KG1 (cell line): ENCODE measurements around the gene SRPK2.
"Not testable (repeated sequence)": the region's sequence is repeated elsewhere in the genome, so short reads cannot be mapped to it uniquely, and the experiment has no call there.

ENCODE experiments used
- DNase-seq: peaks from one replicate; lab custom pipeline; 2025; lab: John Stamatoyannopoulos, UW

The SRPK2 gene

DNA sequence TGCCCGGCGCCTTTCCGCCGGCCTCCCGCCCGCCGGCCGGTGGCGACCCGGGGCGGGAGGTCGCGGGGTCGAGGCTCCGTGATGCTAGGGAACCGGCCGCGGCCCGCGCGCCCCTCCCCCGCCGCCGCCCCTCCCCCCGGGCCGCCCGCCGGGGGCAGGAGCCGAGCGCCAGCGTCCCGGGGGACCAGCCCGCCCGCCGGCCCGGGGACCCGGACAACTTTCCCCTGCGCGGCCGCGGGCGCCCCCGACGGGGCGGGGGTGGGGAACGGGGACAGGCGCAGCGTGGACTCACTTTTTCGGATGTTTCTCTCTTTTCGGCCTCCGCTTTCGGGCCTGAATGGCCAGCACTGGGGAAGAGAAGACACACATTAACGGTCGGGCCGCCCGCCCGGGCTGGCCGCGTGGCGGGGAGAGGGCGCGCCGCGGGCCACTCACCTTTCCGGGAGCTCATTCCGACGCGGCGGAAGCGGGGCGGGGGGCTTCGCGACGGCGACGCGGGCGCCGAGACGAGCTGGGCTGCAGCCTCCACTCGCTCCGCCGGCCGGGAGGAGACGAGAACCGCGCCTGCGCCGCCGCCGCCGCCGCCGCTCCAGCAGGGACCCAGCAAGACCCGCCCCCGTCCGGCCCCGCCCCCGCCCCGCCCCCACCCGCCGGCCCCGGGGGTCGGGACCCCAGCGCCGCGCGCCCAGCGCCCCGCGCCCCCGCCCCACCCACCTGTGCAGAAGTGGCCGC, at the start of gene SRPK2:
SRPK2 (minus strand) TSS at position 566 of the 732 bp plus-strand sequence.
- no peak for DNase-seq

DNA sequence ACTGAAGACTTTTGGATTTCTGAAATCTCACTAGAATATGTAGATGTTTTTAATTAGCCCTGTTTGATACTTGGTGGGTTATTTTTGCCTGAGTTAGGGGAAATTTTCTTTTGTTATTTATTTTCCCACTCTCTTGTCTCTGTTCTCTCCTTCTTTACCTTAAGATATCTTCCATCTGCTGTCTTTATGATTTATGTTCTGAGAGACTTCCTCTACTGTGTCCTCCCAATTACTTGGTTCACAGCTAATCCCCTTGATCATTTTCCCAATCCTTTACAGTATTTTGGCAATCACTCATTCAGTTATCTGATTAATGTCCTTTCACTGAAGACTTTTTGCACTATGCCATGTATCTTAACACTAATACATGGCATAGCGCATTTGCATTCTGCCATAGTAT, 49.5 kb upstream of the SRPK2 start:
- no peak for DNase-seq

DNA sequence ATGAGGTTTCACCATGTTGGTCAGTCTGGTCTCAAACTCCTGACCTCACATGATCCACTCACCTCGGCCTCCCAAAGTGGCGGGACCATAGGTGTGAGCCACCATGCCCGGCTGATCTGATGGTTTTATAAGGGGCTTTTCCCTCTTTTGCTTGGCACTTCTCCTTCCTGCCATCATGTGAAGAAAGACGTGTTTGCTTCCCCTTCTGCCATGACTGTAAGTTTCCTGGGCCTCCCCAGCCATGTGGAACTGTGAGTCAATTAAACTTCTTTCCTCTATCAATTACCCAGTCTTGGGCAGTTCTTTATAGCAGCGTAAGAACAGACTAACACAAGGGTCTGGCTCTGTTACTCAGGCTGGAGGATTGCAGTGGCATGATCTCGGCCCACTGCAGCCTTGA, 48.6 kb upstream of the SRPK2 start:
- DNase-seq = not testable (repeated sequence)

DNA sequence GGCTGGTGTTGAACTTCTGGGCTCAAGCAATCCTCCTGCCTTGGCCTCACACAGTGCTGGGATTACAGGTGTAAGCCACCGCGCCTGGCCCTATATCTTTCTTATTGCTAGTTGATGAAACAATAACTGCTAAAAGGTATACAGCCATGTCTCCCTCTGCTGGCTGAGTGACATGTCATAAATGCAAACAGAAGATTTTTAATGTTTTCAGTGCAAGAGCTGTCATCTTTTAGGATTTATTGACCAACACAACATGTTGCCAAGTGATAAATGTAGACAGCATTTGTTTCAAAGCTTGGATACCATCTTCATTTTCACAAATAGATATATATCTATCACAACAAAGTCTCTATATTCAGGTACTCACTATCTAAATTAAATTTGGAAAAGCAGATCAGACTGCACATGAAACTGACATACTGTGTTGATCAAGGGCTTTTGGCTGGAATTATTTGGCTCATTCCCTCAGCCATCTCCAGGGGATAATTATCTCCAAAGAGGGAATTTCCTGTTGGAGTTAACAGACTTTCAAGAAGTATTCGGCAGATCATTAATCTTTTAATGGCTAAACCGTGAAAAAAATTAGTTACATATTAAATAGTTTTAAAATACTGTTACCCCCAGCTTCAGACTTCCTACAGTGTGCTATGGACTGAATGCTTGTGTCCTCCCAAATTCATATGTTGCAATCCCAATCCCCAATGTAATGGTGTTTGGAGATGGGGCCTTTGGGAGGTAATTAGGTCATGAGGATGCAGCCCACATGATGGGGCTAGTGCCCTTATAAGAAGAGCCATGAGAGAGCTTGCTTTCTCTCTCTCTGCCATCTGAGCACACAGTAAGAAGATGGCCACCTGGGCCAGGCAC, 41.3 kb upstream of the SRPK2 start:
- peak; percentile 6 for DNase-seq

DNA sequence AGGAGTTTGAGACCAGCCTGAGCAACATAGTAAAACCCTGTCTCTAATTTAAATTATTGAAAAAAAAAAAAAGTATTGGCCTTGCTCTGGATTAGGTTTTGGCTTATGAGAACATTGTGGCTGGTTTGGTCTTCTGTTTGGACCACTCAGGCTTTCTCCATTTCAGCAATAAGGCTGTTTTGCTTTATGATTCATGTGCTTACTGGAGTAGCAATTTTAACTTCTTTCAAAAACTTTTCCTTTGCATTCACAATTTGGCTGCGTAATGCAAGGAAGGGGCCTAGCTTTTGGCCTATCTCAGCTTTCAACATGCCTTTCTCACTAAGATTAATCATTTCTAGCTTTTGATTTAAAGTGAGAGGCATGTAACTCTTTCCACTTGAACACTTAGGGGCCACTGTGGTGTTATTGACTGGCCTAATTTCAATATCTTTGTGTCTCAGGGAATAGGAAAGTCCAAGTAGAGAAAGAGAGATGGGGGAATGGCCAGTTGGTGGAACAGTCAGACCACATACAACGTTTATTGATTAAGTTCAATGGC, 38.0 kb upstream of the SRPK2 start:
- DNase-seq = no peak

GRCh38 chr7:105423987-105424386, 35.3 kb upstream of the SRPK2 start:
- DNase-seq = no peak

DNA sequence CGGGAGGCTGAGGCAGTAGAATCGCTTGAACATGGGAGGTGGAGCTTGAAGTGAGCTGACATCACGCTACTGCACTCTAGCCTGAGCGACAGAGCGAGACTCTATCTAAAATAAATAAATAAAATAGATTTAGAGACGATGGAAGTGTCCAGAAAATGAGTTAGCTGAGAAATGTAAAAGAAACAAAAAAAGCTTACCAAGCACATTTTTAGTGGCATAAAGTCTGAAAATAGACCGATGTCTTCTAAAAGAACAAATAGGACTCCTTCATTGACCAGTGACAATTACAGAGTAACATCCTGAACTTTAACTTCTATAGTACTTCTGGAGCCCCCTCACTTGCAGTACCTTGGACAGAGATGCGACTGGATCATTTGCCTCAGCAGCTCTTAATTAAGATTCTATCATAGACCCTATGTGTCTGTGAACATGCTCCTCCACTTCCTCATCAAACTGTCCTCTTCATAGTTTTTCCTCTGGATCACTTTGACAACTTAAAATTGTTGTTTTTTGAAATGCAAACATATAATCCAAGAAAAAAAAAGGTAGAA, 25.2 kb upstream of the SRPK2 start:
- DNase-seq = no peak

DNA sequence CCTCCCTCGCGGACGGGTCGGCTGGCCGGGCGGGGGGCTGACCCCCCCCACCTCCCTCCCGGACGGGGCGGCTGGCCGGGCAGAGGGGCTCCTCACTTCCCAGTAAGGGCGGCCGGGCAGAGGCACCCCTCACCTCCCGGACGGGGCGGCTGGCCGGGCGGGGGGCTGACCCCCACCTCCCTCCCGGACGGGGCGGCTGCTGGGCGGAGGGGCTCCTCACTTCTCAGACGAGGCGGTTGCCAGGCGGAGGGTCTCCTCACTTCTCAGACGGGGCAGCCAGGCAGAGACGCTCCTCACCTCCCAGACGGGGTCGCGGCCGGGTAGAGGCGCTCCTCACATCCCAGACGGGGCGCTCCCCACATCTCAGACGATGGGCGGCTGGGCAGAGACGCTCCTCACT, 22.1 kb upstream of the SRPK2 start:
- DNase-seq = not testable (repeated sequence)

GRCh38 chr7:105409775-105410174, 21.1 kb upstream of the SRPK2 start:
- not testable (repeated sequence) for DNase-seq

DNA sequence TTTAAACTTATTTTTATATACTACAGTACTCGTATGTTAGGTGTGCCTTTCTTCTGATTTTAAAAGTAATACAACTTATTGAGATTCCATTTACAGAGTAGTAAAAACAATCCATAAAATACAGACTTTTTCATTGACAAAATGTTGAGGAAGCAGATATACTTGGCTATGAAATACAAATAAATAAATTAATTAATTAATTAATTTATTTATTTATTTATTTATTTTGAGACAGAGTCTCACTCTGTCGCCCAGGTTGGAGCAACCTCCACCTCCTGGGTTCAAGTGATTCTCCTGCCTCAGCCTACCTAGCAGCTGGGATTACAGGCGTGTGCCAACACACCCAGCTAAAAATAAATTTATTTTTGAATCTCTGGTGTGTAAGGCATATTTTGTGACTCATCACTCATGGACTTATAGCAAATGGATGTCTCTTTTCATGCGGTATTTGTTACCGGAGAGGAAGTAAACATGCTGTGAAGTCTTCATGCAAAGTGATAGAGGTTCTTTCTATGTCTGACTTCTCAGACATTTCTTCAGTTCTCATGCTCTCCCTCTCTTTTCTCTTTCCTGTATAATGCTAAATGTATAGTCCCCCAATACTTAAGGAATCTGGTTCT, 20.2 kb upstream of the SRPK2 start:
- no peak for DNase-seq

- no peak for DNase-seq
These were observed 14.4 kb upstream of the SRPK2 start for GRCh38 chr7:105403128-105403527.

DNA sequence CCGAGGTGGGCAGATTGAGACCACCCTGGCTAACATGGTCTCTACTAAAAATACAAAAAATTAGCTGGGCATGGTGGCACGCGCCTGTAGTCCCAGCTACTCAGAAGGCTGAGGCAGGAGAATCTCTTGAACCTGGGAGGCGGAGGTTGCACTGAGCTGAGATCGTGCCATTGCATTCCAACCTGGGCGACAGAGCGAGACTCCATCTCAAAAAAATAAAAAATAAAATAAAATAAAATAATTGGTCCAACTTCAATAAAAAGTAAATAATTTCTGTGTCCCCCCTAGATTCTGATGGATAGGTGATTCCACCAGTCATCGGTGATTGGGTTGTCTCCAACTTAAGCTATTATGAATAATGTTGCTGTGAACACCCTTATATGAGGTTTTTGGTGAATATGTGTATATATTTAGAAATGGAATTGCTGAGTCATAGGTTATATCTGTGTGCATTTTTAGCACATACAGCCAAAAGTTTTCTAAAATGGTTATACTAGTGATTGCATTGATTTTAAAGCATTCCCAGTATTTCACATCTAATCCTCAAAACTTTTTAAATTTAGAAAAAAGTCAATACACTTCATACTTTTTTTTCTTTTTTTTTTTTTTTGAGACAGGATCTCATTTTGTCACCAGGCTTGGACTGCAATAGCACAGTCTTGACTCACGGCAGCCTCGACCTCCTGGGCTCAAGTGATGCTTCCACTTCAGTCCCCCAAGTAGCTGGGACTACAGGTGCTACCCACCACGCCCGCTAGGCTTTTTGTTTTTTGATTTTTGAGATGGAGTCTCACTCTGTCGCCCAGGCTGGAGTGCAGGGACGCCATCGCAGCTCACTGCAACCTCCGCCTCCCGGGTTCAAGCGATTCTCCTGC, 13.7 kb upstream of the SRPK2 start:
- no peak for DNase-seq

DNA sequence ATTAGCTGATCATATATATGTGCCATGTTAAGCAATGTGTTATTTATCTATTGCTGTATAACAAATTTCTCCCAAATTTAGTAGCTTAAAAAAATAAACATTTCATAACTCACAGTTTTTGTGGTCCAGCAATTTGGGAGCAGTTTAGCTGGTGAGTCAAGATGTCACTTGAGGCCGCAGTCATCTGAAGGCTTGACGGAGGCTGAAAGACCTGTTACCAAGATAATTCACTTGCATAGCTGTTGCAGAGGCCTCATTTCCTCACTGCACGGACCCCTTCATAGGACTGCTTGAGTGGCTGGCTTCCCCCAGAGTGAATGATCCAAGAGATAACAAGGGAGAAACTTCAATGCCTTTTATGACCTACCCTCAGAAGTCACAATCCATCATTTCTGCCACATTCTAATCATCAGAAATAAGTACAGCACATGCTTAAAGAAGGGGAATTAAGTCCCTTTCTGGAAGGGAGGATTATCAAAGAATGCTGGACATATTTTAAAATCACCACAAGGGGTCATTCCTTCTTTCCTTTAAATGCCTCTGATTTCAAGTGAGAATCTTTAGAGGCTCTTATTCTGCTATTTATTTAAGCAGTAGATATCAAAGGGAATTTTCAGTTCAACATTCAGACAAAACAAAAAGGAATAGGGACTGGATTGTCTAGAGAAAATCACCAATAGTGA, 10.5 kb upstream of the SRPK2 start:
- DNase-seq = no peak

- DNase-seq = no peak
These were observed 7.8 kb upstream of the SRPK2 start for GRCh38 chr7:105396566-105396965.

- no peak for DNase-seq
These were observed 2.7 kb upstream of the SRPK2 start for GRCh38 chr7:105391429-105391828.

DNA sequence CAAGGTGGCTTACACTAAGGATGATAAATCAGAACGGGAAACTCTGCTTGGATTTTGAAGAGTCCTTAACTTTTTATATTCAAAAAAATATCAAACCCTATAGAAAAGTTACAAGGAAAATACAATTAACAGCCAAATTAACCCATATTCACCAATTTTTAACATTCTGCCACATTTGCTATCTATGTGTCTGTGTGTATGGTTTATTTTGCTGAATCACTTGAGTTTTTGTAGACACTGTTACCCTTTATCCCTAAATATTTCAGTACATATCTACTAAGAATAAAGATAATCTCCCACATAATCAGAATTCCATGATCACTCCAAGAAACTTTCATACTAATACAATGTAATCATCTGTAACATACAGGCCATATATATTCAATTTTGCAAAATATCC, 1.2 kb upstream of the SRPK2 start:
- DNase-seq = no peak

DNA sequence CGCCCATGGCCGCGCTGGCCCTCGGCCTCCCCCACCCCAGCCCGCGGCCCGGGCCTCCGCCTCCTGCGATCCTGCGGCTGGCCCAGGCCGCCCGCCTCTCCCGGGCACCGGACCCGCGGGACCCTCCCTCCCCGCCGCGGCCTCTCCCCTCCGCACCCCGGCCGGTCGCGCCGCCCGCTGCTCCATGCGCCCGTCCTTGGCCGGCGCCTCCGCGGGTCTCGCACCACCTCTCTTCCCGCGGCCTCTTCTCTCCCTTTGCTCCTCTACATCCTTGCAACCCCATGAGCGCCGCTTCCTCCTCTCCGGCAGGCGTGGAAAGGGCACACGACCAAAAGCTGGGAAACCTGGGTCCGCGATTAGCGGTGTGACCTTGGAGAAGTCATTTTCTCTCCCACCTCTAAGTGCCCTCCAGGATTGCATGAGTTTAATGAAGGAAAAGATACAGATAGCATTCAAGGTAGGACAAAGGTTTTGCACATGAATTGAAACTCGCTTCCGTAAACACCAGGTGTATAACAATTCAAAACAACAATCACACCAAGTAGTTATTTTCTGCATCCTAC, 448 bp upstream of the SRPK2 start:
- DNase-seq = no peak

DNA sequence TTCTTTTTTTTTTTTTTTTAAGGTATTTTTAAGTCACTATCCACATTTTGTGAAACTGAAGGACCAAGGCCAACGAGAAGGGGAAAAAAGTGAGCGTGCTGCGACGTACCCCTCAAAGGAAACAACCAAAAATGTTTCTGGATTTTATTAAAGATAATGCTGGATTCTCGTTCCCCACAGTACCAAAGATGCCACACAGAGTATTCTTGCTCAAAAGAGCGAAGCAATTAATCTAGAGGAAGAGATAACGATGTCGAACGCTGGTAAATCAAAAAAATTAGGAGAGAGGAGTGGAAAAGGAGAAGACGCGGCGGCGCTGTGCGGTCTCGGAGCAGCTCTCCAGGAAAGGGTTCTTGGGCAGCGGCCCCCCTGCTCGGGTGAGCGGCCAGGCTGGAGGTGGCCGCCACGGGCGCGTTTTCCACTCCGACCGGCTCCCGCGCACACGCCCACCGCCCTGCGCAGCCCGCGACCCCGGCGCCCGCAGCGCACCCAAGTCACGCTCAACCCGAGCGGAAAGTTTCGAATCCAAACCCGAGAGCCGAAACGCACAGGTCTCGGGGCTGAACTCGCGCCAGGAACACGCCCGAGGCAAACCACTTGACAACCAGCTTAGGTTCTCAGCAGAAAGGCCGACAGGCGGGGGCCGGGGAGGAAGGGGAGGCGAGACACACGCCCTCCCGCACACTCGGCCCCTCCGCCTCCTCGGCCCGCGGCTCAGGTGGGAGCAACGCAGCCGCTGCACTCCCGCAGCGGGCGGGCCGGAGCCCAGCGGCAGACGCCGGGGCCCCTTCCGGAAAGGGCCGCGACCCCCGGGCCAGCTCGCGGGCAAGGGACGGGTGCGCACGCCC, 989 bp downstream of the SRPK2 start:
- DNase-seq = no peak

GRCh38 chr7:105377903-105378302, 10.8 kb downstream of the SRPK2 start:
- DNase-seq = no peak
